GM19455 (cell line): Measurements from ENCODE around the gene SRGAP1.
A peak's percentile ranks its signal among the peaks of the same experiment; 100 is the strongest.

Source experiments
- ATAC-seq: cut with Tn5 transposase; IDR thresholded peaks from one replicate; pipeline ENCODE4 v1.9.1; 2021; ENCODE audit not compliant: unreplicated experiment

The SRGAP1 gene

GRCh38 chr12:63844391-63845341 lies at the start of gene SRGAP1:
TSS of gene SRGAP1 (plus strand) at chr12:63844700. CDS start at chr12:63844817, 117 bp downstream.
- no peak for ATAC-seq

GRCh38 chr12:63795032-63795687 lies 49.3 kb upstream of the SRGAP1 start:
- ATAC-seq: no peak

DNA sequence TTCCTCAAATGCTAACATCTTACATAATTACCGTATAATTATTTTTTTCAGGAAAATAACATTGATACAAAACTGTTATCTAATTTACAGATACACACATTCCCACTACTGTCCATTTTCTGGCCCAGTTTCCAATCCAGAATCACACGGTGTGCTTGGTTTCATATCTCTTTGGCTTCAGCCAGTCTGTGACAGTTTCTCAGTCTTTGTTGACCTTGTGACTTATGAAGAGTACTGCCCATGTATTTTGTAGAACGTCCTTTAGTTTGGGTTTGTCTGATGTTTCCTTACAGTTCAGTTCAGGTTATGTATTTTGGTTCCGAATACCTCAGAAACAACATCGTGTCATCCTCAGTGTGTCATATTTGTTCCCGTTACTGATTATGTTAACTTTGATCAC lies 48.6 kb upstream of the SRGAP1 start:
- ATAC-seq: no peak

GRCh38 chr12:63802012-63802608 lies 42.4 kb upstream of the SRGAP1 start:
- ATAC-seq: no peak

DNA sequence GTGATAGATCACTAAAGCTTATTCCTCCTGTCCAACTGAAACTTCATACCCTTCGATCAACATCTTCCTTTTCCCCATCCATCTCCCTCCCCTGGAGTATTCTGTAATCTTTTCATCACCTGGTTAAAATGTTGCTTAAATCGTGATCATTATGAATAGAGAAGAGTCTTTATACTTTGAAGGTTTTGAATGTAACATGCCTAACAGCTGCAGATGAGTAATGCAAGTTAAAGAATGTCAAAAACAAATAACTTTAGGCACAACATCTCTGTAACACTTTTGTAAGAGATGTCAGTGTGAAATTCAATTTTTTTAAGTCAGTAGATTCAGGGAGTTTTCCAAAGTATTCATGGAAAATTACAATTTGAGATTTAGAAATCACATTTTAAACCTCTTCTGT lies 39.8 kb upstream of the SRGAP1 start:
- ATAC-seq: no peak

DNA sequence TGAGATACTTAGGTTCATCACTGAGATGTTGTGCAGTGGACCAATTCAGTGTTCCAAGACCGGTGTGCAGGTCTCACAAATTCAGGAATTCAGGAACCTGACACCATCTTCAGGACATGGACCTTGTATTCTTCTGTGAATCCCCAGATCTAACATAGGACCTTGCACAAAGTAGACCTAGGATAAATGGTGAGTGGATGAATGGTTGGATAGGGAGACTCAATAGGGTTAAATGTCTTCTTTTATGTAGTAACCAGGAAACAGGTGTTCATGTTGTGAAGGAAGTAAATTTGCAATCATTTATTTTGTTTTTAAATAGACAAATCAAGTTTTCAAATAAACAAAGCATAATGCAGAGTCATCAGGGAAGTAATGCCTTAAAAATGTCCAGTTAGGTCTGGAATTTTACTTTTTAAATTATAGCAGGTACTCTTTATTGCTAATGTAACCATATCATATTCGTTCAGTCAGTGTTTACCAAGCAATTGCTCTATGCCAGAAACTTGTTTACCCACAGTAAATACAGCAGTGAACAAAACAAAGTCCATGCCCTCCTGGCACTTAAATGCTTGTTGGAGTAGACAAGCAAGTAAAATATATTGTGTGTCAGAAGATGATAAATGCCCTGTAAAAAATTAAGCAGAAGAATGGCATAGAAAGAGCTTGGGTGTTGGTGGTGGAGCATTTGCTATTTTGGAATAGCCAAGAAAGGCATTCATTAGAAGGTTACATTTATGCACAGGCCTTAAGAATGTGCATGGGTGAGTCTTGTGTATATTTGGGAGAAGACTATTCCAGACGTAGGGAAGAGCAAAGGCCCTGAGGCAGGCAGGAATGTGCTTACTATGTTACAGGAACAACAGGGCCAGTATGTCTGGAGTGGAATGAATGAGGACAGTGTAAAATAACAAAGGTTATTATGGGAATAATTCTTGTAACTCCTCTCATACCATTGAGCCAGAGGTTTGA lies 38.5 kb upstream of the SRGAP1 start:
- no peak for ATAC-seq

DNA sequence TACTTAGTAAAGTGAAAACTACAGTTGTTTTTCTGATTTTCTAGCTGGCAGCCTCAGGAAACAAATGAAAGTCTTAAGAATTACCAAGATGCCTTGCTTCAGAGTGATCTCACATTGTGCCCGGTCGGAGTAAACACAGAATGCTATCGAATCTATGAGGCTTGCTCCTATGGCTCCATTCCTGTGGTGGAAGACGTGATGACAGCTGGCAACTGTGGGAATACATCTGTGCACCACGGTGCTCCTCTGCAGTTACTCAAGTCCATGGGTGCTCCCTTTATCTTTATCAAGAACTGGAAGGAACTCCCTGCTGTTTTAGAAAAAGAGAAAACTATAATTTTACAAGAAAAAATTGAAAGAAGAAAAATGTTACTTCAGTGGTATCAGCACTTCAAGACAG lies 35.9 kb upstream of the SRGAP1 start:
- ATAC-seq: no peak

DNA sequence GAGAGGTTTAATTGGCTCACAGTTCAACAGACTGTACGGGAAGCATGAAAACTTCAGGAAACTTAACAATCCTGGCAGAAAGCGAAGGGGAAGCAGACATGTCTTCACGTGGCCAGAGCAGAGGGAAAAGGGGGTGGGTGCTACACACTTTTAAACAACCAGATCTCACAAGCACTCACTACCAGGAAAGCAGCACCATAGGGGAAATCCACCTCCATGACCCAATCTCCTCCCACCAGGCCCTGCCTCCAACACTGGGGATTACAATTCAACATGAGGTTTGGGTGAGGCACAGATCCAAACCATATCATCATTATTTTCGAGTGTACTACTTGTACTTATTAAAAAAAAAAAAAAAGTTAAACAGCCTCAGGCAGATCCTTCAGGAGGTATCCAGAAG lies 34.9 kb upstream of the SRGAP1 start:
- no peak for ATAC-seq

DNA sequence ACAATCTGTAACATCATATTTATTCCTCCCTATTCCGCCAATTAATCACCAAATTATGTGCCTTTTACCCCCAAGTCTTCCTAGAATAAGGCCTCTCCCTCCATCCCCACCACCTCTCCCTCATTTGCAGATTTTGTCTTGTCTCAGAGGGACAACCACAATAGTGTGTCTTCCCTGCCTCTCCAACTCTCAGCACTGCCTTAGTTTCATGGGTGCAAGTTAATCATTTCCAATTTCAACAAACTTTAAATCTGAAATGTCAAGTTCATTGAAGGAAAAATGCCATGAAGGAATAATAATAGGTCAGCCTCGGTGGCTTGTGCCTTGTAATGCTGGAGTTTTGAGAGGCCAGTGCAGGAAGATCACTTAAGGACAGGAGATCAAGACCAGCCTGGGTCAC lies 33.2 kb upstream of the SRGAP1 start:
- no peak for ATAC-seq

- ATAC-seq: no peak
These were observed 32.7 kb upstream of the SRGAP1 start for GRCh38 chr12:63811755-63812154.

DNA sequence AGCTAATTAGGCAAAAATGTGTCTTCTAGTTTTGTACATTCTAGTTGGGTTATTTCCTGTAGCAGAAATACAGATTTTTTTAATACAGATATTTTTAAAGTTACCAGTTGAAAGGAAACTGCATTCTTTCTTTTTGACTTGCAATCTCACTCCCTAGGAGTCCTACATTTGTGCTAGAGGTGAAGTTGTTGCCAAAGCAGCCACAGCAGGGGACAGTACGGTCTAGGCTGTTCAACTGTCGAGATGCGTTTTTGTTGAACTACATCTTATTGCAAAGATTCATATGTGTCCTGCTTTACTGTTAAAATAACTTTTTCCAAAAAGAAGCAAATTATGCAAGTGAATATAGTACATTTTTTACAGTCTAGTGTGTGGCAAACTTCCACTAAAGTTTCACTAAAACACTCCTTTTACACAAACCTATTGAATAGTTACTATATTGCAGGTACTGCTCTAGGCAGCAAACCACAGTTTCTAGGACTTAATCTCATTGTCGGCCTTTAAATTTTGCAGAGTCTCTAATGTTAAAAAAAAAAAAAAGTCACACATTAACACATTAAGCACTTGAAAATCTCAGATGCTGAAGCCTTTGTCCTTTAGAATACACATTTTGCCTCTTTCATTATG lies 30.2 kb upstream of the SRGAP1 start:
- ATAC-seq: peak; percentile 46

DNA sequence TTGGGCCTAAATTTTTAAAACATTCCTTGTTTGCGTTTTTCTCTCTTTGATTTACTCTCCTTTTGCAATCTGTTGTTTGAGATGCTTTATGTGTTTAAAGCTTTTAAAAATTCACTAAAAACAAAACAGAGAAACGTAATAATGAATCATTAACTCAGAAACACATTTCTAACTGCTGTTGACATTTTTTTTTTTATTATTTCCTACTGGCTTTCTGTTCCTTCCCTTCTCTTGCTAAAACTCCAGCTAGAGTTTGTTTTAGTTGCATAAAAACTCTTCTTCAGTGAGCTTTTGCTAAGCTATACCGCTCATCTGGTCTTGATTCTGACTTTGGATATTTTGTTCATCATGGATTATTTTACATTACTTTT lies 29.0 kb upstream of the SRGAP1 start:
- ATAC-seq: no peak

GRCh38 chr12:63816031-63816430 lies 28.5 kb upstream of the SRGAP1 start:
- ATAC-seq: no peak

DNA sequence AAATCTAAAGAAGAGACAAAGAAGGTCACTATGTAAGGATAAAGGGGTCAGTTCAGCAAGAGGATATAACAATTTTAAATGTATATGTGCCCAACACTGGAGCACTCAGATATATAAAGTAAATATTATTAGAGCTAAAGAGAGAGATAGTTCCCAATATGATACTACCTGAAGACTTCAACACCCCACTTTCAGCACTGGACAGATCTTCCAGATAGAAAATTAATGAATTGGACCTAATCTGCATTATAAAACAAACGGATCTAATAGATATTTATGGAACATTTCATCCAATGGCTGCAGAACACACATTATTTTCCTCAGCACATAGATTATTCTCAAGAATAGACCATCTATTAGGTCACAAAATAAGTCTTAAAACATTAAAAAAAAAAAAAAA lies 24.1 kb upstream of the SRGAP1 start:
- no peak for ATAC-seq

- no peak for ATAC-seq
These were observed 22.7 kb upstream of the SRGAP1 start for GRCh38 chr12:63821781-63822251.

GRCh38 chr12:63822352-63822751 lies 22.1 kb upstream of the SRGAP1 start:
- no peak for ATAC-seq

DNA sequence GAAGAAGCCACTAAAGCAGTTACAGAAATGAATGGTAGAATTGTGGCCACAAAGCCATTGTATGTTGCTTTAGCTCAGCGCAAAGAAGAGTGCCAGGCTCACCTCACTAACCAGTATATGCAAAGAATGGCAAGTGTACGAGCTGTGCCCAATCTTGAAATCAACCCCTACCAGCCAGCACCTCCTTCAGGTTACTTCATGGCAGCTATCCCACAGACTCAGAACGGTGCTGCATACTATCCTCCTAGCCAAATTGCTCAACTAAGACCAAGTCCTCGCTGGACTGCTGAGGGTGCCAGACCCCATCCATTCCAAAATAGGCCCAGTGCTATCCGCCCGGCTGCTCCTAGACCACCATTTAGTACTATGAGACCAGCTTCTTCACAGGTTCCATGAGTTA lies 21.5 kb upstream of the SRGAP1 start:
- no peak for ATAC-seq

DNA sequence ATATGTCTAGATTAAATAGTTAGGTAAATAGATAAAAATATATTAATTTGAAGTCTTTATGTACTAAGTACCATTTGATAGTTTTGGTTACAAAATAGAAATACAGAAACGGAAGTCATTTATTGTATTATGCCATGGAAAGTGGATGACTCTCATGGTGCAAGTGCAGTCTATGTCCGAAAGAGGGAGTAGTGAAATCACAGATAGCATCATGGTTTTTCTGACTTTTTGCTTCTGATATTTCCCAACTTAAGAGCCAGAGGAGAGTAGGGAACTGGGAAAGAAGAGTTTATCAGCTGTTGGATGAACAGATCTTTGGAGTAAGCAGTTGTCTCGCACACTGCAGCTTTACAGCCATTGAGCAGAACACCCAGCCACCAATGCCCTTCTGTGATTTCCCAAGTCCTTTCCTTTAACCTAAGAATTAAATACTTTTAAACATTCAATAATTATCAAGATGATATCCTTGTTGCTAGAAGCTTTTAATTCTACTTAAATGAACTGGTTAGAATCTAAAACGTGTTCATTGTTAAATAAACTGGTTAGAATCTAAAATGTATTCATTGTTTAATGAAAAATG lies 18.4 kb upstream of the SRGAP1 start:
- peak; percentile 78 for ATAC-seq

DNA sequence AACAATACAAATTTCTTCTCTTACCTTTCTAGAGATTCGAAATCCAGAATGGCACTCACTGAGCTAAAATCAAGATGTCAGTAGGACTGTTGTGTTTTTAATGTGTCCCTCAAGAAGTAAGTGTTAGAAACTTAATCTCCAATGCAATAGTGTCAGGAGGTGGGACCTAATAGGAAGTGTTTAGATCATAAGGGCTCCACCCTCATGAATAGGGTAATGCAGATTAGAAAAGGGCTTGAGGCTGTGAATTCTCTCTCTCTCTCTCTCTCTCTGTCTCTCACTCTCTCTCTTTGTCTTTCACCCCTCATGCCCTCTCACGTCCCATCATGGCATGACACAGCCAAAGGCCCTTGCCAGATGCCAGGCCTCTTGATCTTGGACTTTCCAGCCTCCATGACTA lies 15.6 kb upstream of the SRGAP1 start:
- no peak for ATAC-seq

DNA sequence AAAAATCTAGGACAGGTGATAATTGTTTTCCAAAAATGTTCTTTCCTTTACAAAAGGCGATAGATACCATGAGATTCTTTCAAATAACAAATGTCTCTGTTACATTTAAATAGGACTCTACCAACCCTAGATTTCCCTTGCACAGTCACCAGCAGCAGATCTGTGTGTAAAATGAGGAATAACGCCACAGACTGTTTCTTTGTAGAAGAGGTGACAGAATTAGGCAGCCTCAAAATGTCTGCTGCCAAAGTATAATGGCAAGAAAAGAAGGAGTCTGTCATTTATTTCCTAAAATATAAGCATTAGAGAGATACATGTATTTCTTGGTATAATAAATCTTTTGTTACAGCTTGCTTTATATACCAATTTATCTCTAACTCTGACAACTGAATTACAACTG lies 8.5 kb upstream of the SRGAP1 start:
- ATAC-seq: no peak
